ENCODE results near the gene CARM1.
"Not testable (repeated sequence)": the region's sequence is repeated elsewhere in the genome, so short reads cannot be mapped to it uniquely, and the experiment has no call there.

The CARM1 gene

GRCh38 chr19:10868872-10869547 is 2.3 kb upstream of the CARM1 start:
- H2BK15ac ChIP-seq (ENCODE audit: low read depth, poor library complexity, severe bottlenecking) = no peak overlapping the region
- no peak overlapping the region for H3K4ac ChIP-seq (ENCODE audit: low read depth in 1 of 2, low read length in 2 of 2)
- no peak overlapping the region for H2BK5ac ChIP-seq (ENCODE audit: low read depth, low read length, poor library complexity, severe bottlenecking)
- H3K14ac ChIP-seq (ENCODE audit: low read length in 2 of 2) = no peak overlapping the region
- no peak overlapping the region for H3K27ac ChIP-seq (ENCODE audit: low read length, poor library complexity, severe bottlenecking)
- no peak overlapping the region for H4K8ac ChIP-seq (ENCODE audit: low read length)
- H2AK5ac ChIP-seq (ENCODE audit: low read length, severe bottlenecking) = no peak overlapping the region
- H3K4me3 ChIP-seq (ENCODE audit: insufficient read depth in 1 of 2, low read depth in 1 of 2, low read length in 2 of 2) = no peak overlapping the region
- no peak overlapping the region for H3K9ac ChIP-seq (ENCODE audit: low read length)
- H3K36me3 ChIP-seq (ENCODE audit: control insufficient read depth in 1 of 2, insufficient read depth in 2 of 2, low read depth in 1 of 2, low read length in 2 of 2) = no peaks in the 10 kb centered on the region
- DNase-seq = no peak
- H3K18ac ChIP-seq (ENCODE audit: low read depth in 1 of 2, low read length in 2 of 2) = no peak overlapping the region
- H3K23ac ChIP-seq (ENCODE audit: low read length in 2 of 2) = no peak overlapping the region
- no peak overlapping the region for H2BK120ac ChIP-seq (ENCODE audit: low read depth, low read length)
- no peak overlapping the region for H4K91ac ChIP-seq (ENCODE audit: low read length)
- peaks cover 4% of the 10 kb centered on the region for H3K79me1 ChIP-seq (replicated peaks; ENCODE audit: low read length, poor library complexity, severe bottlenecking)
- H3K4me2 ChIP-seq (ENCODE audit: low read length, poor library complexity, severe bottlenecking) = no peak overlapping the region
- H2BK12ac ChIP-seq (ENCODE audit: low read length in 2 of 2) = no peak overlapping the region
- no peak overlapping the region for H2AFZ ChIP-seq (ENCODE audit: low read depth, low read length)
- WGBS = 92% methylated on average over 10 of the region's 10 CpGs
- no peaks in the 10 kb centered on the region for H3K27me3 ChIP-seq (ENCODE audit: control insufficient read depth in 1 of 2, insufficient read depth in 1 of 2, low read length in 2 of 2)
- H3K4me1 ChIP-seq (ENCODE audit: control insufficient read depth, insufficient read depth, low read depth, low read length) = peaks cover 9% of the 10 kb centered on the region
- no peaks in the 10 kb centered on the region for H3K9me3 ChIP-seq (ENCODE audit: control insufficient read depth, low read length)

- not testable (repeated sequence) for H2BK120ac ChIP-seq (ENCODE audit: low read depth, low read length); H2AFZ ChIP-seq (ENCODE audit: low read depth, low read length); H3K4me3 ChIP-seq (ENCODE audit: insufficient read depth in 1 of 2, low read depth in 1 of 2, low read length in 2 of 2); H2AK5ac ChIP-seq (ENCODE audit: low read length, severe bottlenecking); H3K14ac ChIP-seq (ENCODE audit: low read length in 2 of 2); H3K36me3 ChIP-seq (ENCODE audit: control insufficient read depth in 1 of 2, insufficient read depth in 2 of 2, low read depth in 1 of 2, low read length in 2 of 2); DNase-seq; H3K27ac ChIP-seq (ENCODE audit: low read length, poor library complexity, severe bottlenecking); H3K4me1 ChIP-seq (ENCODE audit: control insufficient read depth, insufficient read depth, low read depth, low read length); H3K4ac ChIP-seq (ENCODE audit: low read depth in 1 of 2, low read length in 2 of 2); H3K79me1 ChIP-seq (replicated peaks; ENCODE audit: low read length, poor library complexity, severe bottlenecking); H3K9me3 ChIP-seq (ENCODE audit: control insufficient read depth, low read length); H3K4me2 ChIP-seq (ENCODE audit: low read length, poor library complexity, severe bottlenecking); H3K9ac ChIP-seq (ENCODE audit: low read length); H2BK15ac ChIP-seq (ENCODE audit: low read depth, poor library complexity, severe bottlenecking); H4K8ac ChIP-seq (ENCODE audit: low read length); H3K27me3 ChIP-seq (ENCODE audit: control insufficient read depth in 1 of 2, insufficient read depth in 1 of 2, low read length in 2 of 2); H2BK5ac ChIP-seq (ENCODE audit: low read depth, low read length, poor library complexity, severe bottlenecking); H3K23ac ChIP-seq (ENCODE audit: low read length in 2 of 2)
- WGBS = 95% methylated on average over 11 of the region's 11 CpGs
- H4K91ac ChIP-seq (ENCODE audit: low read length) = peak overlapping the region; percentile 59
- peak overlapping the region in 1 of 2 experiments; percentile 12 for H3K18ac ChIP-seq (ENCODE audit: low read depth in 1 of 2, low read length in 2 of 2)
- peak overlapping the region in 1 of 2 experiments; percentile 0 for H2BK12ac ChIP-seq (ENCODE audit: low read length in 2 of 2)
These were observed 1.5 kb upstream of the CARM1 start for GRCh38 chr19:10869872-10870311.

GRCh38 chr19:10870501-10870954 is 825 bp upstream of the CARM1 start:
- Histone ChIP-seq H4K8ac (ENCODE audit: low read length) (peak overlapping the region; percentile 99), H3K4ac (ENCODE audit: low read depth in 1 of 2, low read length in 2 of 2) (peak overlapping the region in 1 of 2 experiments; percentile 94), H4K91ac (ENCODE audit: low read length) (peak overlapping the region; percentile 90), H3K9ac (ENCODE audit: low read length) (peak overlapping the region; percentile 81), H3K9me3 (ENCODE audit: control insufficient read depth, low read length) (no peaks in the 10 kb centered on the region), H3K79me1 (replicated peaks; ENCODE audit: low read length, poor library complexity, severe bottlenecking) (peaks cover 6% of the 10 kb centered on the region), H3K23ac (ENCODE audit: low read length in 2 of 2) (no peak overlapping the region), H2BK120ac (ENCODE audit: low read depth, low read length) (peak overlapping the region; percentile 86), H3K4me1 (ENCODE audit: control insufficient read depth, insufficient read depth, low read depth, low read length) (peaks cover 7% of the 10 kb centered on the region), H3K4me2 (ENCODE audit: low read length, poor library complexity, severe bottlenecking) (peak overlapping the region; percentile 95), H3K4me3 (ENCODE audit: insufficient read depth in 1 of 2, low read depth in 1 of 2, low read length in 2 of 2) (peak overlapping the region; percentile 40 to 75), H3K14ac (ENCODE audit: low read length in 2 of 2) (peak overlapping the region in 1 of 2 experiments; percentile 89), H3K36me3 (ENCODE audit: control insufficient read depth in 1 of 2, insufficient read depth in 2 of 2, low read depth in 1 of 2, low read length in 2 of 2) (no peaks in the 10 kb centered on the region), H2AFZ (ENCODE audit: low read depth, low read length) (peak overlapping the region; percentile 89), H2BK15ac (ENCODE audit: low read depth, poor library complexity, severe bottlenecking) (peak overlapping the region; percentile 87), H3K18ac (ENCODE audit: low read depth in 1 of 2, low read length in 2 of 2) (peak overlapping the region; percentile 71 to 96), H2BK12ac (ENCODE audit: low read length in 2 of 2) (peak overlapping the region in 1 of 2 experiments; percentile 83), H2BK5ac (ENCODE audit: low read depth, low read length, poor library complexity, severe bottlenecking) (peak overlapping the region; percentile 3), H3K27ac (ENCODE audit: low read length, poor library complexity, severe bottlenecking) (peak overlapping the region; percentile 77), H2AK5ac (ENCODE audit: low read length, severe bottlenecking) (no peak overlapping the region), H3K27me3 (ENCODE audit: control insufficient read depth in 1 of 2, insufficient read depth in 1 of 2, low read length in 2 of 2) (no peaks in the 10 kb centered on the region)
- no peak for DNase-seq
- WGBS = 6% methylated on average over 14 of the region's 22 CpGs

GRCh38 chr19:10871711-10872545 is 575 bp downstream of the CARM1 start:
- Histone ChIP-seq H3K27me3 (ENCODE audit: control insufficient read depth in 1 of 2, insufficient read depth in 1 of 2, low read length in 2 of 2) (no peaks in the 10 kb centered on the region), H3K79me1 (replicated peaks; ENCODE audit: low read length, poor library complexity, severe bottlenecking) (peaks cover 11% of the 10 kb centered on the region), H4K91ac (ENCODE audit: low read length) (peak overlapping the region; percentile 67), H3K18ac (ENCODE audit: low read depth in 1 of 2, low read length in 2 of 2) (peak overlapping the region; percentile 93 to 100), H2BK120ac (ENCODE audit: low read depth, low read length) (peak overlapping the region; percentile 91), H3K36me3 (ENCODE audit: control insufficient read depth in 1 of 2, insufficient read depth in 2 of 2, low read depth in 1 of 2, low read length in 2 of 2) (peaks cover 0 to 4% of the 10 kb centered on the region in 2 experiments), H3K9me3 (ENCODE audit: control insufficient read depth, low read length) (no peaks in the 10 kb centered on the region), H3K14ac (ENCODE audit: low read length in 2 of 2) (peak overlapping the region in 1 of 2 experiments; percentile 100), H2AK5ac (ENCODE audit: low read length, severe bottlenecking) (no peak overlapping the region), H3K4ac (ENCODE audit: low read depth in 1 of 2, low read length in 2 of 2) (peak overlapping the region; percentile 47 to 98), H4K8ac (ENCODE audit: low read length) (peak overlapping the region; percentile 93), H3K9ac (ENCODE audit: low read length) (peak overlapping the region; percentile 90), H3K23ac (ENCODE audit: low read length in 2 of 2) (peak overlapping the region in 1 of 2 experiments; percentile 96), H2AFZ (ENCODE audit: low read depth, low read length) (peak overlapping the region; percentile 90), H3K4me3 (ENCODE audit: insufficient read depth in 1 of 2, low read depth in 1 of 2, low read length in 2 of 2) (peak overlapping the region; percentile 86 to 97), H2BK15ac (ENCODE audit: low read depth, poor library complexity, severe bottlenecking) (peak overlapping the region; percentile 89), H3K4me2 (ENCODE audit: low read length, poor library complexity, severe bottlenecking) (peak overlapping the region; percentile 92), H3K4me1 (ENCODE audit: control insufficient read depth, insufficient read depth, low read depth, low read length) (peaks cover 9% of the 10 kb centered on the region), H2BK12ac (ENCODE audit: low read length in 2 of 2) (peak overlapping the region; percentile 42 to 52), H3K27ac (ENCODE audit: low read length, poor library complexity, severe bottlenecking) (peak overlapping the region; percentile 56), H2BK5ac (ENCODE audit: low read depth, low read length, poor library complexity, severe bottlenecking) (peak overlapping the region; percentile 80)
- WGBS = under 1% methylated on average over 58 of the region's 90 CpGs
- peak; percentile 41 for DNase-seq

Data from mesenchymal stem cell (in vitro differentiated cells and primary cell).